CD4-positive, alpha-beta T cell treated with Interferon alpha-2 for 1 hour (primary cell): Measurements from ENCODE around the gene CLK3.

Experiments
- DNase-seq, 2 donors: peaks; one replicate each; pipeline ENCODE4 v3.0.0-alpha.2; 2020 to 2022

CLK3 gene

GRCh38 chr15:74603789-74604705 is 11.6 kb upstream of the CLK3 start:
- no peak for DNase-seq

DNA sequence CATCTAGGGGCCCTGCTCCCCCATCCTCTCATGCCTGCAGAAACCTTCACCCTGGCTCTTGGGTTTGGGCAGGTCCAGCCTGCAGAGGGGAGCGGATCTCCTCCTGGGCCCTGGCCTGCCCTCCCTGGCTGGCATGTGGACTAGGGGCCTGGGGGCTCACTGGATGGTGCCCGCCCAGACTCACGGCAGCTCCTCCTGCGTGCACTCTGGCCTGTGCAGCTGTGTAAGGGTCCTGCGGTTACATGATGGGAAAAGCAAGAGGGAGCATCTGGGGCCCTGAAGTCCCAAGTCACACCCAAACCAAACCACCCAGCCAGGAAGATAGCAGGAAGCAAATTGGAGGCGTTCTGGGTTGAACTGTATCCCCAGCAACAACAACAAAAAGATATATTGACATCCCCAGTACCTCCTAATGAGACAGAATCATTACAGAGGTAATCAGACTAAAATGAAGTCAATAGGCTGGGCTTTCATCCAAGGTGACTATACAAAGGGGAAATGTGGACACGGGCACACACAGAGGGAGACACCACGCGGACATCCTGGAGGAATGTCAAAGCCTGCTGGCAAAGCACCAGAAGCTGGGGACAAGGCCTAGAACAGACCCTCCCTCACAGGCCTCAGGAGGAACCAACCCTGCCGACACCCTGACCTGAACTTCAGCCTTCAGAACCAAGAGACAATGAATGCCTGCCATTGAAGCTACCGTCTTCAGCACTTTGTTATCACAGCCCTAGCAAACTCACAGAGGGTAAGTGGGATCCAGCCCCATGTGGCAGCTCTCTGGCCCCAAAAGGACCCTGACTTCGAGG is 10.4 kb upstream of the CLK3 start:
- no peak for DNase-seq

- DNase-seq, result no peak
These were observed 9.9 kb upstream of the CLK3 start for GRCh38 chr15:74605795-74606150.

DNA sequence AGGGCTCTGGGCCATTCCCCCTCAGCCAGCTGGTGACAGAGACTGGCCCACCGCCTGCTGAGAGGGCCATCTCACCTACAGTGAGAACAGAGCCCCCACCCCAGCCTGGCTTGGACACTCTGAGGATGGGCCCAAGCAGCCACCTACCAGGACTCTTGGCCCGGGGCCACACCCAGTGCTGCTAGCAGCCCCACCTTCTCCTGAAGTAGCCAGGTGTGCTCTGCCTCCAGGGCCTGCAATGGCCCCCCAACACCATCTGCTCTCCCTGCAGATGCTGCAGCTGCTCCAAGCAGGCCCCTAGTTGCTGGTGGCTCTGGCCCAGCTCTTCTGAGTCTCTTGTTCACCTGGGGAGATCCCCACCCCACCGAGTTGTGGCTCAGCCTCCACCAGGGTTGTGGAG is 6.8 kb upstream of the CLK3 start:
- DNase-seq, result no peak

GRCh38 chr15:74609938-74610301 is 5.7 kb upstream of the CLK3 start:
- DNase-seq, result no peak

- DNase-seq, result no peak
These were observed 5.2 kb upstream of the CLK3 start for GRCh38 chr15:74610302-74610951.

- DNase-seq, result no peak
These were observed 4.3 kb upstream of the CLK3 start for GRCh38 chr15:74611341-74611740.

DNA sequence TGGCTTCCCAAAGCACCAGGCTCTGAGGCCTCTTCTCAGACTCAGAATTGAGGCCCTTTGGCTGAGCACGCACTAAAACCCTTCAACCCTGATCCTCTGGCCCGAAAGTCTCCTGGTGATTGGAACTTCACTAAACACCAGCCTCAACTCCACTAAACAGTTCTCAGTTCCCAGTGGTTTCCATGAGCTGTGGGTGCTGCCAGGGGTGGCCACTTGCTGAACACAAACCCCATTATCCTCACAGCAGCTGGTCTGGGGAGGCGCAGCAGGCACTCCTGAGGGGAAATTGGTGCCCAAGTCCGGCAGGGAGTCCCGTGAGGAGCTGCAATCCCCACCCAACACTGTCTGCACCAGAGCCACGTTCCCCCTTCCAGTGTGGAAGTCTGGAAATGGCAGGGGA is 3.8 kb upstream of the CLK3 start:
- DNase-seq, result no peak

DNA sequence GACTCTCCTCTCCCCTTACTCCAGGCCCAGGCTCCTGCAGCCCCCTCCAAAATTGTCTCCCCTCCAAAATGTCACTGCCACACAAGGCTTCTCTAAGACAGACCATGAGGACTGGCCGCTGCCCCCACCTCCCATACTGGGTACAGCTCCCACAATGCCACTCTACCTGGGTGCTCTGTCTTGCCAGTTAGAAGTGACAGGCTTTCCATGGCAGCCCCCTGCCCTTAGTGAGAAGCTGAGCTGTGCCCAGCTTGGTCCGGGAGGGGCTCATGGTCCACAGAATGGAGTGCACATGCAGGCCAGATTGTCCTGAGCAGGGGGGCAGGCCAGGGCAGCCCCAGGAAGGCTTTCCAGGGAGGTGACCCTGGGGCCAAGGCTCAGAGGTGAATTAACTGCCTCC is 3.0 kb upstream of the CLK3 start:
- DNase-seq, result no peak

DNA sequence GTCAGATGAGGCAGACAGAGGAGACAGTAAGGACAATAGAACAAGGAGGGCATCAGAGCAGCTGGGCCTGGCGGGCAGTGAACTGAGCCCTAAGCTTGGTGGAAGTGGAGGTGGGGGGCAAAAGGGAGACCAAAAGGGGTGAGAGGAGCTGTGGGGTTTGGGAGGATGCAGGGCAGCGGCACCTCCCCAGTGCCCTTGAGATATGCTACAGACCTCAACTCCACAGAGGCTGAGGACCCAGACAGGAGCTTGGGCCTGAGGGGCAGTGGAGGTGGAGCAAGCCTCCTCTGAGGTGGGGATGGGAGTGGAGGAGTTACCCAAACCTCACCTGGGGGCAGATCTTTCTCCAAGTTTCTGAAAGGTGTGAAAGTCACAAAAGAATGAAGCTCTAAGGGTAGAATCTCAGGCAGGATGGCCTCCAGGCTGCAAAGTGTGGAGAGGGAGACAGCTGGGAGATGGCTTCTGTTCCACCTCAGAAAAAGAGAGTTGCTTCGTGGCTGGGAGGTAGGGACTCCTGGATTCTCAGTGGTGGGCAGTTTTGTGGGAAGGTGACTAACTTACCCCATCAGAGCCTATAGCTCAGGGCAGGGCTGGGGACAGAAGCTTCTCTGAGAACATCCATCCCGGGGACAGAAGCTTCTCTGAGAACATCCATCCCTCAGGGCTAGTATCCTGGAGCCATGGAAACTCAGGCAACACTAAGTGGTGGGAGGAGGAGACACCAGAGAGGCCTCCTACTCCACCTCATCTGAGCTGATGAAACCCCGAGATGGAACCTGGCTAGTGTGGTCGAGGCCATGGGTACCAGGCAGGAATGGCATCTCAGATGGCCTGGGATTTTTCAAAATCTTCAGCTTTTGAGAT is 2.3 kb upstream of the CLK3 start:
- DNase-seq, result no peak

DNA sequence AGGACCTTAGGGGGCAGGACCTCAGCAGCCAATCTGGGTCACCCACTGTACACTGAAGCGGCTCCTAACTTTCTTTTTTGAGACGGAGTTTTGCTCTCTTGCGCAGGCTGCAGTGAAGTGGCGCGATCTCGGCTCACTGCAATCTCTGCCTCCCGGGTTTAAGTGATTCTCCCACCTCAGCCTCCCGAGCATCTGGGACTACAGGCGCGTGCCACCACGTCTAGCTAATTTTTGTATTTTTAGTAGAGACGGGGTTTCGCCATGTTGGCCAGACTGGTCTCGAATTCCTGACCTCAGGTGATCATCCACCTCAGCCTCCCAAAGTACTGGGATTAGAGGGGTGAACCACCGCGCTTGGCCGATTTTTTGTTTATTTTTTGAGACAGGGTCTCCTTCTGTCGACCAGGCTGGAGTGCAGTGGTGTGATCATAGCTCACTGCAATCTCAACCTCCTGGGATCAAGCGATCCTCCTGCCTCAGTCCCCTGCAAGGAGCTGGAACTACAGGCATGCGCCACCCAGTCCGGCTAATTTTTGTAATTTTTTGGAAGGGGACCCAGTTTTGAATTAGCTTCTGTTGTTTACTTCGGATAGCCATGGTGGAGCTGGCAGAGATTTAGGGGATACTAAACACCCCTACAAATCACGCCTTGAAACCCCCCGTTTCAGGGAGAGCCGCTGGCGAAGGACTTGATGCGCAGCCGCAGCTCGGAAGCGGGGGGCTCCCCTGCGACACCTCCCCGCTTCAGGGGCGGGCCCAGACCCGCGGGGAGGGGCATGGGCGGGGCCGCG is 1.5 kb upstream of the CLK3 start:
- DNase-seq, result no peak

DNA sequence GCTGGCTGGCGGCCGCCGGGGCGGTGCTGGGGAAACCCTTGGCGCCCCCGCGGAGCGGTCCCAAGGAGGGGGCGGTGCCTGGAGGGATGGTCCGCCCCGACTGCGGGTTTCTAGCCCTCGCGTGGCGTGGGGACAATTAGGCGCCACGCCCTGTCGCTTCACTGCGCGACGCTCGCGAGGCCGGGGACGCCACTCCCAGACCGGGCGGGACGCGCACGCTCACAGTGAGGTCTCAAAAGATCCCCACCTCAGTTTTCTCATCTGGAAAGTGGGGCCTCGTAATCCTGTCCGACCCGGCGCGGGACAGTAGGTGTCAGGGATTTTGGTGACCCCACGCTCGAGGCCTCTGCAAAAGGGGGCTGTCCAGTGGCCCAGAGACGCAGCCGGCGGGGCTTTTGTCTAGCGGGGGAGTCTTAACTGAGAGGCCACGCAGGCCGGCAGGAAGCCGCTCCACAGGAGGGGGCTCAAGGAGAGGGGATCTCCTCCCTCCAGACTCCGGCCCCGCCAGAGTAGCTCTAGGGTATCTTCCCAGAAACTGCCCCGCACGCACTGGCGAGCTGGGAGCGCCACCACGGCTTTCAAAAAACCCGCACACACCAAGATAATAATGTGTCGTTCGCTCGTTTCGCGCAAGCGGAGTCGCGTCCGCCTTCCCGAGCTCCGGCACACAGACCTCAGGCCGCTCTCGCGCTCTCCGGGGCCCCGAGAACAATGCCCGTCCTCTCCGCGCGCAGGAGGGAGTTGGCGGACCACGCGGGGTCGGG is 710 bp upstream of the CLK3 start:
- peak; percentile 93 to 97 for DNase-seq

GRCh38 chr15:74616366-74616939 is 817 bp downstream of the CLK3 start:
- DNase-seq, result peak; percentile 67 to 75

GRCh38 chr15:74616996-74617395 is 1.4 kb downstream of the CLK3 start:
- no peak for DNase-seq

GRCh38 chr15:74618841-74619596 is 3.4 kb downstream of the CLK3 start:
- DNase-seq, result no peak

DNA sequence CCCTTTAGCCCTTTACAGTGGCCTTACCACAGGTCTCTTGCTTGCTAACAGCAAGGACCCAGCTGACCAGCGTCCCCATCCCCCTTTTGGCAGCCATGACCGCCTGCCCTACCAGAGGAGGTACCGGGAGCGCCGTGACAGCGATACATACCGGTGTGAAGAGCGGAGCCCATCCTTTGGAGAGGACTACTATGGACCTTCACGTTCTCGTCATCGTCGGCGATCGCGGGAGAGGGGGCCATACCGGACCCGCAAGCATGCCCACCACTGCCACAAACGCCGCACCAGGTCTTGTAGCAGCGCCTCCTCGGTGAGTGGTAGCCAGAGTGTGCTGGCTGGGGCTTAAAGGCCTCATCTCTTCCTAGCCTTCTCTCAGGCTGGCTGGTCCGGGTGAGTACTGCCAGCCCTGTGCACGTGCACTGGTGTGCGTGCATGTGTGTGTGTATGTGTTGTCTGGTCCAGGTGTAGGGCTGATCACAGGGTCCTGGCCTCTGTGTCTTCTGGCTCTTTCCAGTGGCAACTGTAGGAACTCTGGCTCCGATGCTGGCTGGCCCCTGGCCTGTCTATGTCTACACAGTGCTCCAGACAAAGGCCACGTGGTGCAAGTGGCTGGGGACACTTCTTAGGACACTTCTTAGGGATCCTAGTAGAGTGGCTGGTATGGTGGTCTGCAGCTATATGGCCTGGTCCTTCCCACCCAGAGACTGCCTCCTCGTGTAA is 4.4 kb downstream of the CLK3 start:
- no peak for DNase-seq

DNA sequence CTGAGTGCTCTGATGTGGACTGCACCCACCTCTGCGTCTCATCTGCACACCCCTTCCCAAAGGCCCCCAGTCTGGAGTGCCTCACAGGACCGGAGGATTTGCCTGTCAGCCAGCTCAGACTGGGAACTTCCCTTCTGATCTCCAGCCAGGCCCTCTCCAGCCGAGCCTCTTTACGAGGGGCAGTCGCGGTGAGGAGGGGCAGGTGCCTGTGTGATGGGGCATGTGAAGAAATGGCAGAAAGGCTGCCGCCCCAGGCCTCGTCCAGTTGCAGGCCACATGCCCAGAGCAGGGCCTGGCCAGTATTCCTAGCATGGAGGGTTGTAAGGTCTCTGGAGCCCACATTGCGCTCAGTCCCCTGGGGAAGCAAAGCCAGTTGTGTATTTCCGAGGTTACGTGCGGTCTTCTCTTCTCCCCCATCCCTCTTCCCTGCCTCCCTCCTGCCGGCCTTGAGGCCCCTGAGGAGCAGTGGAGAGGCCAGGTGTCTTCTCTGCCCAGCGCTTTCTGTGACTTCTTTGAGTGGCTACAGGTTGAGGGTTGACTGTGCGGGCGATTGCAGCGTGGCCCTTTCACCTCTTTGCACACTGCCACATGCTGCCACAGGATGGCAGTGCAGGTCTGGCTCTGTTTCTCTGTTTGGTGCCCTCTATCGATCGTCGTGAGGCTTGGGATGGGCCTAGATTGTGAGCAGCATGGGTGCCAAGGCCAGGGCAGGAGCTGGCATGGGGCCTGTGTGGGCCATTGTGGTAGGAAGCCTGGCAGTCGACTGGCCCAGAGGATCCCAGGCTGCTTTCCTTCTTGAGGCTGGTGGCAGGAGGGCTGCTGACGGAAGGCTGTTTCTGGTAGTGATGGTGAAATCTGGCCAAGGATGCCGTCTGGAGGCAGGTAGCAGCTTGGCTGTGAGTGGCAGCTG is 5.3 kb downstream of the CLK3 start:
- peak; percentile 74 to 84 for DNase-seq

DNA sequence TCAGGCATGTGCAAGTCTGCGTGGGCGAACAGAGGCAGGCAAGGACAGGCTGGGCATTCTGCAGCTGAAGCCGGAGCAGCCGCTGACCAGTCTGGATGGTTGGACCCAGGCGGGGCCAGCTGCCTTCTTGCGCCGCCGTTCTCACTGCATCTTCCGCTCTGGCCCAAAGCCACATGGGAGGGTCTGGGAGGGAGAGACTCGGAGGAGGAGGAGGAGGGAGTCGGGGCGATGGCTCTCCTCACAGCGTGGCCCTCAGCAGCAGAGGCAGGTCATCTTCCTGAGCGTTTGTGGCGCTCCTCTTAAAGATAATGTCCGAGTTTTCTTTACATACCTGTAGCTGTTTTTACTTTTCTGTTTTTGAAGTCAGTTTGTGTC is 5.9 kb downstream of the CLK3 start:
- DNase-seq, result no peak
